ENCODE measurements around the gene TMEM98.
"Not testable (repeated sequence)": the region's sequence is repeated elsewhere in the genome, so short reads cannot be mapped to it uniquely, and the experiment has no call there.

TMEM98 gene

GRCh38 chr17:32915245-32915644 lies 12.7 kb upstream of the TMEM98 start:
- peaks cover 4% of the 10 kb centered on the region for H3K4me1 ChIP-seq (ENCODE audit: control insufficient read depth, insufficient read depth, low read length)
- no peak overlapping the region for H3K27ac ChIP-seq (ENCODE audit: low read length)
- H3K4me3 ChIP-seq (ENCODE audit: low read length in 2 of 2), result no peak overlapping the region
- no peaks in the 10 kb centered on the region for H3K36me3 ChIP-seq (ENCODE audit: control insufficient read depth in 2 of 2, insufficient read depth in 2 of 2, low read length in 2 of 2)
- no peaks in the 10 kb centered on the region for H3K27me3 ChIP-seq (ENCODE audit: control insufficient read depth in 1 of 2, insufficient read depth in 2 of 2, low read length in 2 of 2)
- H3K9me3 ChIP-seq (ENCODE audit: control insufficient read depth in 2 of 2, low read length in 2 of 2), result no peaks in the 10 kb centered on the region
- H3K9ac ChIP-seq (ENCODE audit: low read length in 2 of 2), result no peak overlapping the region

DNA sequence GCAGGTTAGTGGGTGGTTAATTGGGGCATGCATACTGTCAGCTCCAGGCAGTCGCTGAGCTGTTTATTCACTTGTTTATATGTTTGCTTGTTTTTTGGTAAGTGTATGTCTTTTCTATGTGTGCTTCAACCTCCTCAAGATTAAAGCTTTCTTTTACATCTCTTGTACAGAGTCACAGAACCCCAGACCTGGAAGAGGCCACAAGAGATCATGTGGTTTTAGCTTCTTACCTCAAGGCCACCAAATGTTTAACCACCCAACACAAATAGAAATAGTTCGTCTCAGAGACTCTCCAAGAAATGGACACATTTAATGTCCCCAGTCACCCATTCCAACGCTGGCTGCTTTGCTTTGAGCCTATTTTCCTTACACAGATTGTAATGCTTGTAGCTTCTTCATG lies 11.8 kb upstream of the TMEM98 start:
- peaks cover 4% of the 10 kb centered on the region for H3K4me1 ChIP-seq (ENCODE audit: control insufficient read depth, insufficient read depth, low read length)
- H3K27ac ChIP-seq (ENCODE audit: low read length), result no peak overlapping the region
- H3K9me3 ChIP-seq (ENCODE audit: control insufficient read depth in 2 of 2, low read length in 2 of 2), result no peaks in the 10 kb centered on the region
- no peaks in the 10 kb centered on the region for H3K36me3 ChIP-seq (ENCODE audit: control insufficient read depth in 2 of 2, insufficient read depth in 2 of 2, low read length in 2 of 2)
- no peak overlapping the region for H3K9ac ChIP-seq (ENCODE audit: low read length in 2 of 2)
- no peak overlapping the region for H3K4me3 ChIP-seq (ENCODE audit: low read length in 2 of 2)
- H3K27me3 ChIP-seq (ENCODE audit: control insufficient read depth in 1 of 2, insufficient read depth in 2 of 2, low read length in 2 of 2), result no peaks in the 10 kb centered on the region

GRCh38 chr17:32917081-32917480 lies 10.9 kb upstream of the TMEM98 start:
- Histone ChIP-seq H3K4me1 (ENCODE audit: control insufficient read depth, insufficient read depth, low read length) (peaks cover 2% of the 10 kb centered on the region), H3K27me3 (ENCODE audit: control insufficient read depth in 1 of 2, insufficient read depth in 2 of 2, low read length in 2 of 2) (no peaks in the 10 kb centered on the region), H3K27ac (ENCODE audit: low read length) (no peak overlapping the region), H3K36me3 (ENCODE audit: control insufficient read depth in 2 of 2, insufficient read depth in 2 of 2, low read length in 2 of 2) (no peaks in the 10 kb centered on the region), H3K9me3 (ENCODE audit: control insufficient read depth in 2 of 2, low read length in 2 of 2) (no peaks in the 10 kb centered on the region), H3K4me3 (ENCODE audit: low read length in 2 of 2) (no peak overlapping the region), H3K9ac (ENCODE audit: low read length in 2 of 2) (no peak overlapping the region)

- Histone ChIP-seq H3K27ac (ENCODE audit: low read length) (no peak overlapping the region), H3K36me3 (ENCODE audit: control insufficient read depth in 2 of 2, insufficient read depth in 2 of 2, low read length in 2 of 2) (no peaks in the 10 kb centered on the region), H3K9ac (ENCODE audit: low read length in 2 of 2) (no peak overlapping the region), H3K4me3 (ENCODE audit: low read length in 2 of 2) (no peak overlapping the region), H3K9me3 (ENCODE audit: control insufficient read depth in 2 of 2, low read length in 2 of 2) (no peaks in the 10 kb centered on the region), H3K4me1 (ENCODE audit: control insufficient read depth, insufficient read depth, low read length) (no peaks in the 10 kb centered on the region), H3K27me3 (ENCODE audit: control insufficient read depth in 1 of 2, insufficient read depth in 2 of 2, low read length in 2 of 2) (no peaks in the 10 kb centered on the region)
Measured at GRCh38 chr17:32917842-32918241, 10.1 kb upstream of the TMEM98 start.

DNA sequence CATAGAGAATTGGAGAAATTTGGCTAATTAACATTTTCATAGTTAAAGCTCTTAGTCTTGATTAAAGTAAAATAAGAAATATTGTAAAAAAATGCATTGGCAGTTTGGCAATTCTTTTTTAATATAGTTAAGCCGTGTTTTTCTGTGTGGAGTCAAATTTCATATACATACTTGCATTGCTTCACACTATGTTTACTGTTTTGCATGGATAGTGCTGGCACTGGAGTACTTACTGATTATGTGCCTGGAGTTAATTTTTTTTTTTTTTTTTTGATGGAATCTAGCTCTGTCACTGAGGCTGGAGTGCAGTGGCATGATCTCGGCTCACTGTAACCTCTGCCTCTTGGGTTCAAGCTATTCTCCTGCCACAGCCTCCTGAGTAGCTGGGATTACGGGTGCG lies 8.1 kb upstream of the TMEM98 start:
- not testable (repeated sequence) for H3K9ac ChIP-seq (ENCODE audit: low read length in 2 of 2); H3K4me3 ChIP-seq (ENCODE audit: low read length in 2 of 2); H3K36me3 ChIP-seq (ENCODE audit: control insufficient read depth in 2 of 2, insufficient read depth in 2 of 2, low read length in 2 of 2); H3K27me3 ChIP-seq (ENCODE audit: control insufficient read depth in 1 of 2, insufficient read depth in 2 of 2, low read length in 2 of 2); H3K4me1 ChIP-seq (ENCODE audit: control insufficient read depth, insufficient read depth, low read length); H3K9me3 ChIP-seq (ENCODE audit: control insufficient read depth in 2 of 2, low read length in 2 of 2); H3K27ac ChIP-seq (ENCODE audit: low read length)

- Histone ChIP-seq H3K4me1 (ENCODE audit: control insufficient read depth, insufficient read depth, low read length) (no peaks in the 10 kb centered on the region), H3K9me3 (ENCODE audit: control insufficient read depth in 2 of 2, low read length in 2 of 2) (no peaks in the 10 kb centered on the region), H3K4me3 (ENCODE audit: low read length in 2 of 2) (no peak overlapping the region), H3K27ac (ENCODE audit: low read length) (no peak overlapping the region), H3K27me3 (ENCODE audit: control insufficient read depth in 1 of 2, insufficient read depth in 2 of 2, low read length in 2 of 2) (no peaks in the 10 kb centered on the region), H3K9ac (ENCODE audit: low read length in 2 of 2) (no peak overlapping the region), H3K36me3 (ENCODE audit: control insufficient read depth in 2 of 2, insufficient read depth in 2 of 2, low read length in 2 of 2) (no peaks in the 10 kb centered on the region)
Measured at GRCh38 chr17:32920293-32920692, 7.7 kb upstream of the TMEM98 start.

- Histone ChIP-seq H3K27me3 (ENCODE audit: control insufficient read depth in 1 of 2, insufficient read depth in 2 of 2, low read length in 2 of 2) (no peaks in the 10 kb centered on the region), H3K4me1 (ENCODE audit: control insufficient read depth, insufficient read depth, low read length) (no peaks in the 10 kb centered on the region), H3K27ac (ENCODE audit: low read length) (no peak overlapping the region), H3K9ac (ENCODE audit: low read length in 2 of 2) (no peak overlapping the region), H3K9me3 (ENCODE audit: control insufficient read depth in 2 of 2, low read length in 2 of 2) (no peaks in the 10 kb centered on the region), H3K36me3 (ENCODE audit: control insufficient read depth in 2 of 2, insufficient read depth in 2 of 2, low read length in 2 of 2) (no peaks in the 10 kb centered on the region), H3K4me3 (ENCODE audit: low read length in 2 of 2) (no peak overlapping the region)
Measured at GRCh38 chr17:32921017-32921416, 6.9 kb upstream of the TMEM98 start.

- H3K9me3 ChIP-seq (ENCODE audit: control insufficient read depth in 2 of 2, low read length in 2 of 2); H3K4me3 ChIP-seq (ENCODE audit: low read length in 2 of 2); H3K27ac ChIP-seq (ENCODE audit: low read length); H3K9ac ChIP-seq (ENCODE audit: low read length in 2 of 2); H3K36me3 ChIP-seq (ENCODE audit: control insufficient read depth in 2 of 2, insufficient read depth in 2 of 2, low read length in 2 of 2); H3K27me3 ChIP-seq (ENCODE audit: control insufficient read depth in 1 of 2, insufficient read depth in 2 of 2, low read length in 2 of 2); H3K4me1 ChIP-seq (ENCODE audit: control insufficient read depth, insufficient read depth, low read length): not testable (repeated sequence)
Measured at GRCh38 chr17:32923905-32924304, 4.0 kb upstream of the TMEM98 start.

DNA sequence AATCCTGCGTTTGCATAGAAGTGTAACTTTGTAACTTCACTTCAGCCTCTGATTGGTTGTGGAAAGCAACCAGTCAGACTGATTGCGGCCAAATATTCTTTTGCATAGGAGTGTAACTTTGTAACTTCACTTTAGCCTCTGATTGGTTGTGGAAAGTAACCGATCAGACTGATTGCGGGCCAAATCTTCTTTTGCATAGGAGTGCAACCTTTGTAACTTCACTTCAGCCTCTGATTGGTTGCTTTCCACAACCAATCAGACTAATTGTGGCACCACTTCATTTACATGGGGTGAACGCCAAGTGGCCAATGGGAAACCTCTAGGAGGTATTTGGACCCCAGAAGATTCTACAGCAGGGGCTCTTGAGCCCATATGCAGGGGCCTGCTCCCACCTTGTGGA lies 1.8 kb upstream of the TMEM98 start:
- H3K9me3 ChIP-seq (ENCODE audit: control insufficient read depth in 2 of 2, low read length in 2 of 2), result no peaks in the 10 kb centered on the region
- no peak overlapping the region for H3K9ac ChIP-seq (ENCODE audit: low read length in 2 of 2)
- H3K27ac ChIP-seq (ENCODE audit: low read length), result no peak overlapping the region
- H3K36me3 ChIP-seq (ENCODE audit: control insufficient read depth in 2 of 2, insufficient read depth in 2 of 2, low read length in 2 of 2), result no peaks in the 10 kb centered on the region
- H3K27me3 ChIP-seq (ENCODE audit: control insufficient read depth in 1 of 2, insufficient read depth in 2 of 2, low read length in 2 of 2), result no peaks in the 10 kb centered on the region
- H3K4me3 ChIP-seq (ENCODE audit: low read length in 2 of 2), result no peak overlapping the region
- H3K4me1 ChIP-seq (ENCODE audit: control insufficient read depth, insufficient read depth, low read length), result peaks cover 10% of the 10 kb centered on the region

- not testable (repeated sequence) for H3K4me3 ChIP-seq (ENCODE audit: low read length in 2 of 2); H3K9ac ChIP-seq (ENCODE audit: low read length in 2 of 2); H3K36me3 ChIP-seq (ENCODE audit: control insufficient read depth in 2 of 2, insufficient read depth in 2 of 2, low read length in 2 of 2); H3K27ac ChIP-seq (ENCODE audit: low read length); H3K27me3 ChIP-seq (ENCODE audit: control insufficient read depth in 1 of 2, insufficient read depth in 2 of 2, low read length in 2 of 2); H3K9me3 ChIP-seq (ENCODE audit: control insufficient read depth in 2 of 2, low read length in 2 of 2)
- peaks cover 10% of the 10 kb centered on the region for H3K4me1 ChIP-seq (ENCODE audit: control insufficient read depth, insufficient read depth, low read length)
Measured at GRCh38 chr17:32926789-32927188, 1.2 kb upstream of the TMEM98 start.

GRCh38 chr17:32927201-32927723 lies 691 bp upstream of the TMEM98 start:
- H3K9ac ChIP-seq (ENCODE audit: low read length in 2 of 2), result peak overlapping the region in 1 of 2 donors; percentile 72
- no peaks in the 10 kb centered on the region for H3K9me3 ChIP-seq (ENCODE audit: control insufficient read depth in 2 of 2, low read length in 2 of 2)
- peaks cover 10% of the 10 kb centered on the region for H3K4me1 ChIP-seq (ENCODE audit: control insufficient read depth, insufficient read depth, low read length)
- H3K4me3 ChIP-seq (ENCODE audit: low read length in 2 of 2), result peak overlapping the region; percentile 39 to 83
- no peak overlapping the region for H3K27ac ChIP-seq (ENCODE audit: low read length)
- H3K27me3 ChIP-seq (ENCODE audit: control insufficient read depth in 1 of 2, insufficient read depth in 2 of 2, low read length in 2 of 2), result no peaks in the 10 kb centered on the region
- H3K36me3 ChIP-seq (ENCODE audit: control insufficient read depth in 2 of 2, insufficient read depth in 2 of 2, low read length in 2 of 2), result no peaks in the 10 kb centered on the region
